ENCODE data around the gene ALX3. TPM values are rescaled to one million over a fixed set of nuclear protein-coding genes. Genes with fewer than 3 reads are reported as not detected.

Gene ALX3
- total RNA-seq, 1 experiment from 2014 or later, result not detected

DNA sequence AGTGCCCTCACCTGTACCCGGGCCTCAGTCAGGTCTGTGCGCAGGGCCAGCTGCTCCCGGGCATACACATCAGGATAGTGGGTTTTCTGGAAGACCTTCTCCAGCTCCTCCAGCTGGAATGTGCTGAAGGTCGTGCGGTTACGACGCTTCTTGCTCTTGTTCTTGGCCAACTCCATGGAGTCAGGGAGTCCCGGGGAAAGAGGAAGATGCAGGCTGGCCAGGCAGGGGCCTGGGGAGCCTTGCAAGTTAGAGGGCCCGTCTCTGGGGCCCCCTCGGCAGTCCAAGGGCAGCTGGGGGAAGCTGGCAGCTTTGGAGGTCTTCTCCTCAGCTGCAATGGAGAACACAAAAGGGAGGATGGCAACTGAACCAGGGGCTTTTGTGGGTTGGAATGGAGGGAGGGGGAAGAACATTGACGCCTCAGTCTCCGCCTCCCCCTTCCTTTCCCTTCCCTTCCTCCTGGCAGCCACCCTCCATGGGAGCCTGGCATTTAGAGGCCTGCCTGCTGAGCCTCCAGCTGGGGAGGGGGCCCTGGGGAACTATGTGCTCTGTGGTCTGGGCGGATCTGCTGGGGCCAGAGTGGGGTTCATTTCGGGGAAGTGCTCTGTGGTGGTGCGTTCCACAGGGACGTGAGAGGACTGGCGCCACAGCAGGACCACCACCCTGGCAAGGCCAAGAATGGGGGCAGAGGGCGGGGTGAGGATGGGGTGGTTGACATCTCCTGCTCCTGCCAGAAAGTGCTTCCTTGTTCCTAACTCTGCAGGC, 5.7 kb downstream of the ALX3 start:
- no peaks in the 10 kb centered on the region for H3K4me1 Mint-ChIP-seq (ENCODE audit: insufficient read depth, unreplicated experiment)
- H3K27me3 Mint-ChIP-seq (ENCODE audit: insufficient read depth, unreplicated experiment), result no peaks in the 10 kb centered on the region
- ChIA-PET POLR2A (no interaction called here), CTCF (interaction anchor here (0.8 to 7.1 kb wide), 3 partner anchors 11 to 35 kb away, joined by 3 to 47 read pairs (median 3); no protein-coding TSS in a partner anchor)
- intact Hi-C loops (cut with micrococcal nuclease), result no loop called here
- H3K36me3 Mint-ChIP-seq (ENCODE audit: insufficient read depth, unreplicated experiment), result peaks cover 7% of the 10 kb centered on the region
- H3K4me3 Mint-ChIP-seq (ENCODE audit: unreplicated experiment), result no peak overlapping the region
- TF ChIP-seq, protein P1, sequence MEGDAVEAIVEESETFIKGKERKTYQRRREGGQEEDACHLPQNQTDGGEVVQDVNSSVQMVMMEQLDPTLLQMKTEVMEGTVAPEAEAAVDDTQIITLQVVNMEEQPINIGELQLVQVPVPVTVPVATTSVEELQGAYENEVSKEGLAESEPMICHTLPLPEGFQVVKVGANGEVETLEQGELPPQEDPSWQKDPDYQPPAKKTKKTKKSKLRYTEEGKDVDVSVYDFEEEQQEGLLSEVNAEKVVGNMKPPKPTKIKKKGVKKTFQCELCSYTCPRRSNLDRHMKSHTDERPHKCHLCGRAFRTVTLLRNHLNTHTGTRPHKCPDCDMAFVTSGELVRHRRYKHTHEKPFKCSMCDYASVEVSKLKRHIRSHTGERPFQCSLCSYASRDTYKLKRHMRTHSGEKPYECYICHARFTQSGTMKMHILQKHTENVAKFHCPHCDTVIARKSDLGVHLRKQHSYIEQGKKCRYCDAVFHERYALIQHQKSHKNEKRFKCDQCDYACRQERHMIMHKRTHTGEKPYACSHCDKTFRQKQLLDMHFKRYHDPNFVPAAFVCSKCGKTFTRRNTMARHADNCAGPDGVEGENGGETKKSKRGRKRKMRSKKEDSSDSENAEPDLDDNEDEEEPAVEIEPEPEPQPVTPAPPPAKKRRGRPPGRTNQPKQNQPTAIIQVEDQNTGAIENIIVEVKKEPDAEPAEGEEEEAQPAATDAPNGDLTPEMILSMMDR (IDR thresholded peaks at IDR 0.05; ENCODE audit: unreplicated experiment), result no peak
- no TSS peak for BruUV-seq (replicated peaks)
- peaks cover 8% of the 10 kb centered on the region for H3K9me3 Mint-ChIP-seq (ENCODE audit: unreplicated experiment)
- no peak overlapping the region for H3K27ac Mint-ChIP-seq (ENCODE audit: low read depth, unreplicated experiment)
- no peak for DNase-seq (ENCODE audit: unreplicated experiment)

DNA sequence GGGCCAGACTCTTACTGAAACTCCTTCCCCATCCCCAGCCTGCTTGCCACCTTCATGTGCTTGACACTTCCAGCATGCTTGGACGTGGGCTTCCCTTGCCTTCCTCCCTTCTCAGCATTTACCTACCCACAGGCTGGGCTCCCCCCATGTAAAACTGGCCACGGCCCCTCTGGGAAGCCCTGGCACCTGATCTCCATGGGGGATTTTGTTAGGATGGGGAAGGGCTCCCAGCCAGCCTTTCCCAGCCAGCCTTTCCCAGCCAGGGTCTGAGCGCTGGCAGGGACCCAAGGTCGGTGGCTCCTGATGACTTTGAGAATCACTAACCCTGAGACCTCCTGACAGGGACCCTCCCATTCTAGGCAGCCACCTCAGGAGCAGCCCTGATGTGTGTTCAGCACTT, 6.7 kb downstream of the ALX3 start:
- Mint-ChIP-seq H3K27me3 (ENCODE audit: insufficient read depth, unreplicated experiment) (no peaks in the 10 kb centered on the region), H3K27ac (ENCODE audit: low read depth, unreplicated experiment) (no peak overlapping the region), H3K4me3 (ENCODE audit: unreplicated experiment) (no peak overlapping the region), H3K36me3 (ENCODE audit: insufficient read depth, unreplicated experiment) (peaks cover 10% of the 10 kb centered on the region), H3K4me1 (ENCODE audit: insufficient read depth, unreplicated experiment) (no peaks in the 10 kb centered on the region), H3K9me3 (ENCODE audit: unreplicated experiment) (peaks cover 7% of the 10 kb centered on the region)
- ChIA-PET CTCF (interaction anchor here (0.9 to 7.1 kb wide), 3 partner anchors 10 to 53 kb away, joined by 3 to 47 read pairs (median 7); no protein-coding TSS in a partner anchor), POLR2A (no interaction called here)
- intact Hi-C loops (cut with micrococcal nuclease), result no loop called here
- TF ChIP-seq, protein P1 (IDR thresholded peaks at IDR 0.05; ENCODE audit: unreplicated experiment), result no peak
- no peak for DNase-seq (ENCODE audit: unreplicated experiment)
- no TSS peak for BruUV-seq (replicated peaks)

DNA sequence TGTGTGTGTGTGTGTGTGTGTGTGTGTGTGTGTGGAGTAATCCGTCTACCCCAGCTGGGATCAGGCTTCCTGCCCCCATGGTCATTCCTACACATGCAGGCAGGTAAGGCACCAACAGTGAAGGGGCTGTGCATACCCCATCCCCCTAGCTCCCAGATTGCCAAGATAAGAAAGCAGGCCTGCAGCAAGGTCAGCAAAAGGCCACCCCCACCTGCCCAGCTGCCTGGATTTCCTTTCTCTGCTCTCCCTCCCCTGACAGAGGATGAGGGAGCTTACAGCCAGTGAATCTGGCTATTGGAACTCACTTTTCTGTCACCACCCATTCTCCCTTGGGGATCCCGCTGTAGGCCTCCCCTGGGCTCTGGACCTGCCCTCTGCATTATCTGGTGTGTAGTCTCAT, 7.9 kb downstream of the ALX3 start:
- CTCF ChIA-PET, result interaction anchor here (0.6 to 7.1 kb wide), 7 partner anchors 9 to 141 kb away, joined by 3 to 47 read pairs (median 4); no protein-coding TSS in a partner anchor
- intact Hi-C loops (cut with micrococcal nuclease), result no loop called here
- BruUV-seq (replicated peaks), result no TSS peak
- Mint-ChIP-seq H3K4me3 (ENCODE audit: unreplicated experiment) (no peak overlapping the region), H3K4me1 (ENCODE audit: insufficient read depth, unreplicated experiment) (no peaks in the 10 kb centered on the region), H3K27me3 (ENCODE audit: insufficient read depth, unreplicated experiment) (no peaks in the 10 kb centered on the region), H3K9me3 (ENCODE audit: unreplicated experiment) (no peaks in the 10 kb centered on the region), H3K27ac (ENCODE audit: low read depth, unreplicated experiment) (no peak overlapping the region), H3K36me3 (ENCODE audit: insufficient read depth, unreplicated experiment) (peaks cover 18% of the 10 kb centered on the region)
- DNase-seq (ENCODE audit: unreplicated experiment), result no peak
- TF ChIP-seq, protein P1 (IDR thresholded peaks at IDR 0.05; ENCODE audit: unreplicated experiment), result no peak
- POLR2A ChIA-PET, result no interaction called here

DNA sequence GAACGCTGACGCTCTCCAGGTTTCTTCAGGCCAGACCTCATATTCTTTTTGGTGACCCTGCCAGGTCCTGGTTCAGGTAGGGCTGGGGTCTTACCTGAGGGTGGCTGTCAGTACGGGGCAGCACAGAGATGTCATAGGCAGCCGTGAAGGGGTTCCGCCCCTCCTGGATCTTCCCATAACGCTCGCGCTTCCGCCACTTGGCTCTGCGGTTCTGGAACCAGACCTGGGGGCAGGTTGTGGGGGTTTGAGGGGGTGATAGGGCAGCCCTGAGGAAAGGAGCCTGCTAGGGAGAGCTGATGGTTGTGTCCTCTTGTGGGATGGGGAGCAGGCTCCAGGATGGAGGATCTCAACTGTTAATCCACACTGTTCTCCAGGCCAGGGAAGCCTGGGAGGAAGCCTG, 9.1 kb downstream of the ALX3 start:
- H3K36me3 Mint-ChIP-seq (ENCODE audit: insufficient read depth, unreplicated experiment), result peaks cover 31% of the 10 kb centered on the region
- ChIA-PET CTCF (interaction anchor here (0.6 to 2.5 kb wide), 3 partner anchors 12 to 421 kb away, joined by 4 to 12 read pairs (median 4); no protein-coding TSS in a partner anchor), POLR2A (no interaction called here)
- DNase-seq (ENCODE audit: unreplicated experiment), result no peak
- no peak overlapping the region for H3K27ac Mint-ChIP-seq (ENCODE audit: low read depth, unreplicated experiment)
- intact Hi-C loops (cut with micrococcal nuclease), result no loop called here
- no TSS peak for BruUV-seq (replicated peaks)
- H3K4me1 Mint-ChIP-seq (ENCODE audit: insufficient read depth, unreplicated experiment), result no peaks in the 10 kb centered on the region
- H3K9me3 Mint-ChIP-seq (ENCODE audit: unreplicated experiment), result no peaks in the 10 kb centered on the region
- no peak overlapping the region for H3K4me3 Mint-ChIP-seq (ENCODE audit: unreplicated experiment)
- TF ChIP-seq, protein P1 (IDR thresholded peaks at IDR 0.05; ENCODE audit: unreplicated experiment), result no peak
- H3K27me3 Mint-ChIP-seq (ENCODE audit: insufficient read depth, unreplicated experiment), result no peaks in the 10 kb centered on the region

All from MCF 10A (cell line).